Spleen (tissue), 11 donors: ENCODE measurements around the gene NCR3LG1. TPM values are rescaled to one million over a fixed set of nuclear protein-coding genes. Genes with fewer than 3 reads are reported as not detected.

ENCODE experiments used
- DNase-seq: peaks from one replicate; pipeline ENCODE4 v3.0.0-alpha.2; 2020
- H3K27ac ChIP-seq, 8 donors: fragments of 200-600 bp; sonication (generic) in 7 of 8; 1 replicate in 4 of 8; 2 replicates in 4 of 8; pipeline versions ENCODE4 v1.5.0 to v1.8.0; 2016 to 2021; ENCODE audit warnings: inconsistent platforms in 4 of 8, mild to moderate bottlenecking in 4 of 8, moderate library complexity in 1 of 8
- H3K27me3 ChIP-seq, 7 donors: fragments of 200-600 bp; sonication (generic) in 6 of 7; replicated peaks in 1 of 7; 1 replicate in 4 of 7; 2 replicates in 3 of 7; pipeline versions ENCODE4 v1.5.0 to v1.8.0; 2016 to 2021; ENCODE audit warnings: inconsistent platforms in 3 of 7, mild to moderate bottlenecking in 1 of 7
- H3K36me3 ChIP-seq, 6 donors: fragments of 200-600 bp; sonication (generic) in 5 of 6; 1 replicate in 4 of 6; 2 replicates in 2 of 6; pipeline versions ENCODE4 v1.5.0 to v1.8.0; 2016 to 2021; ENCODE audit warnings: inconsistent platforms in 2 of 6
- H3K4me1 ChIP-seq, 6 donors: fragments of 200-600 bp; sonication (generic) in 5 of 6; 1 replicate in 3 of 6; 2 replicates in 3 of 6; pipeline versions ENCODE4 v1.5.0 to v1.8.0; 2016 to 2021; ENCODE audit warnings: inconsistent platforms in 3 of 6
- H3K4me3 ChIP-seq, 8 donors: fragments of 200-600 bp; sonication (generic) in 7 of 8; 1 replicate in 4 of 8; 2 replicates in 4 of 8; pipeline versions ENCODE4 v1.5.0 to v1.8.0; 2016 to 2021; ENCODE audit warnings: inconsistent platforms in 4 of 8, mild to moderate bottlenecking in 4 of 8, moderate library complexity in 2 of 8
- H3K9me3 ChIP-seq, 8 donors: fragments of 200-600 bp; sonication (generic) in 7 of 8; 1 replicate in 4 of 8; 2 replicates in 4 of 8; pipeline versions ENCODE4 v1.5.0 to v1.8.0; 2016 to 2021; ENCODE audit warnings: inconsistent platforms in 4 of 8
- POLR2A ChIP-seq, 3 donors: fragments of 450-650 bp; IDR thresholded peaks; one replicate each; pipeline ENCODE4 v1.5.1; 2017; ENCODE audit warnings: antibody characterized with exemption in 3 of 3, mild to moderate bottlenecking in 1 of 3
- POLR2AphosphoS5 ChIP-seq, 3 donors: sonication (generic); formaldehyde crosslinking; IDR thresholded peaks; one replicate each; pipeline ENCODE4 v1.5.1; 2017; ENCODE audit warnings: antibody characterized with exemption in 3 of 3
- WGBS, 5 donors: extraction: QIAGEN DNeasy Blood & Tissue Kit in 3 of 5; methylation state at CpG; one replicate each; pipeline versions ENCODE4 v1.1.5 to v1.1.7; 2013 to 2018; 5-methylcytosine and 5-hydroxymethylcytosine counted together
- intact Hi-C: fragments of 100-400 bp; cut with DNase I; formaldehyde crosslinking; loops from one replicate; pipeline ENCODE4 v1.15.0; 2023; ENCODE audit warnings: low total_unique reads
- polyA plus RNA-seq, 3 donors: library from polyadenylated mRNA; stranded (reverse); fragments of 200-250 nt; gene quantifications; one replicate each; pipeline ENCODE4 v1.2.1, GENCODE V29; 2013
- total RNA-seq, 7 donors: library from RNA; depleted of rRNA in 3 of 7; stranded (reverse); fragments of >200 nt in 3 of 7; fragmentation: NEBNext Ultra II Directional in 4 of 7; extraction: Animal tissue kit (Norgen Biotek cat#: 25700) in 4 of 7; gene quantifications; one replicate each; pipeline versions ENCODE4 v1.1.0 to v1.2.1, GENCODE V29; 2016 to 2021
- TF ChIP-seq, protein P1 (sequence below), 11 experiments: fragments of 200-600 bp in 7 of 11; fragments of 450-650 bp in 4 of 11; sonication (generic) in 4 of 11; IDR thresholded peaks in 8 of 11; conservative IDR thresholded peaks in 3 of 11; 1 replicate in 7 of 11; 2 replicates in 4 of 11; pipeline versions ENCODE4 v1.4.0 to v1.8.0; 2016 to 2021; ENCODE audit warnings: antibody characterized with exemption in 11 of 11, inconsistent platforms in 4 of 11, mild to moderate bottlenecking in 1 of 11
- donor health status: healthy with polysubstance abuse.
- donor health status: DM: no; HTN: no; CAD: no; lungs with moderate emphysema.
- donor health status: DM: no; HTN: no; CAD: no.
- donor health status: Bipolar disorder and iron deficiency.
- donor health status: healthy.
- donor health status: DM: no; HTN: no; CAD: no.
- donor health status: DM: yes; HTN: yes; CAD: no.

The NCR3LG1 gene
- total and polyA plus RNA-seq, 10 donors: 0.04 to 5.4 (median 1.8) TPM

DNA sequence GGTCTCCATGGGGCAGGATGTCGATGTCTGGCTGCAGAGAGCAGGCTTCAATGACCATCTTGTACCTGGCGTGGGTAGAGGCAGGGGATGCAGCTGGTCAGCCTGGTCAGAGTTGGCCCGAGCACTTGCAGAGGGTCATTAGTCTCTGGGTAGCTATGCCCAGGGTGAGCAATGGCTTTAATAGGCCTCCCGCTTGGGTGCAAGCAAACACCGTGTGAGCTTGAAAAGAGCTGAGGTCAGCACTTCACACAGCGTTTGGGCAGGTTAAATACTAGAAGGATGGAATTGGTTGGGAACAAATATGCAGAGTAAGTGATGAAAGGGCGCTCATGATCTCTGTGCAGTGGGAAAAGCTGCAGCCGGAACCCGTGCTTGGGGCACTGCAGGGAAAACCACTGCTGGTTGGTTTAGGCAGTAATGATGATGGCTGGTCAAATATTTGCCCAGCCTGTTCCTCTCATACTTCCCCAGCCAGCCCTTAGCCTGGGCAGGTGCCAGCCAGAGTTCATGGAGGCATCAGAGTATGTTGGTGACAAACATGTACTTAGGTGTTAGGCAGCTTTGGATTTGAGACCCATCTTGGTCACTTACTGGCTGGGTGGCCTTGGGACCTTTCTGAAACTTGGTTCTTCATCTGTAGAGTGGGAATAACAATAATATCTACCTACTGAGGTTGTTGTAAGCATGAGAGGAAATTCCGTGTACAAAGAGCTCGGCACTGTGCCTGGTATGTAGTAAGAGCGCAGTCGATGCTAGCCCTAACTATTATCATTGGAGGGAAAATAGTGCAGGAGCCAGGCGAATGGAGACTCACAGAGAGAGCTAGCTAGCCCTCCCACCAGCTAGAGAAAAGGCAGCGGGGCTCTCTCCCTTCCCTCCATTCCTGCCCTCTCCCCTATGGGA, 62.1 kb downstream of the NCR3LG1 start:
- peaks cover 0 to 33% (median 0%) of the 10 kb centered on the region in 7 donors for H3K27me3 ChIP-seq
- TF ChIP-seq POLR2AphosphoS5 (IDR thresholded peaks at IDR 0.05): no peak
- TF ChIP-seq POLR2A (IDR thresholded peaks at IDR 0.05): no peak
- TF ChIP-seq, protein P1, sequence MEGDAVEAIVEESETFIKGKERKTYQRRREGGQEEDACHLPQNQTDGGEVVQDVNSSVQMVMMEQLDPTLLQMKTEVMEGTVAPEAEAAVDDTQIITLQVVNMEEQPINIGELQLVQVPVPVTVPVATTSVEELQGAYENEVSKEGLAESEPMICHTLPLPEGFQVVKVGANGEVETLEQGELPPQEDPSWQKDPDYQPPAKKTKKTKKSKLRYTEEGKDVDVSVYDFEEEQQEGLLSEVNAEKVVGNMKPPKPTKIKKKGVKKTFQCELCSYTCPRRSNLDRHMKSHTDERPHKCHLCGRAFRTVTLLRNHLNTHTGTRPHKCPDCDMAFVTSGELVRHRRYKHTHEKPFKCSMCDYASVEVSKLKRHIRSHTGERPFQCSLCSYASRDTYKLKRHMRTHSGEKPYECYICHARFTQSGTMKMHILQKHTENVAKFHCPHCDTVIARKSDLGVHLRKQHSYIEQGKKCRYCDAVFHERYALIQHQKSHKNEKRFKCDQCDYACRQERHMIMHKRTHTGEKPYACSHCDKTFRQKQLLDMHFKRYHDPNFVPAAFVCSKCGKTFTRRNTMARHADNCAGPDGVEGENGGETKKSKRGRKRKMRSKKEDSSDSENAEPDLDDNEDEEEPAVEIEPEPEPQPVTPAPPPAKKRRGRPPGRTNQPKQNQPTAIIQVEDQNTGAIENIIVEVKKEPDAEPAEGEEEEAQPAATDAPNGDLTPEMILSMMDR (IDR thresholded peaks at IDR 0.05 in 8 of 11, conservative IDR thresholded peaks at IDR 0.05 in 3 of 11): no peak
- H3K4me1 ChIP-seq: peaks cover 0 to 8% (median 0%) of the 10 kb centered on the region in 6 donors
- H3K36me3 ChIP-seq: no peaks in the 10 kb centered on the region
- no peak overlapping the region for H3K27ac ChIP-seq
- H3K9me3 ChIP-seq: no peaks in the 10 kb centered on the region
- H3K4me3 ChIP-seq: no peak overlapping the region
- DNase-seq: peak; percentile 34
- 83 to 90% (median 84%) methylated on average over 15 of the region's 15 CpGs for WGBS, 5 donors
- intact Hi-C loops: no loop called here

- intact Hi-C loops: no loop called here
- no peaks in the 10 kb centered on the region for H3K9me3 ChIP-seq
- peaks cover 0 to 38% (median 0%) of the 10 kb centered on the region in 7 donors for H3K27me3 ChIP-seq
- TF ChIP-seq POLR2A (IDR thresholded peaks at IDR 0.05): no peak
- TF ChIP-seq, protein P1 (IDR thresholded peaks at IDR 0.05 in 8 of 11, conservative IDR thresholded peaks at IDR 0.05 in 3 of 11): no peak
- no peak for TF ChIP-seq POLR2AphosphoS5 (IDR thresholded peaks at IDR 0.05)
- no peak overlapping the region for H3K4me3 ChIP-seq
- DNase-seq: peak; percentile 45
- H3K4me1 ChIP-seq: peaks cover 0 to 8% (median 0%) of the 10 kb centered on the region in 6 donors
- no peak overlapping the region for H3K27ac ChIP-seq
- H3K36me3 ChIP-seq: no peaks in the 10 kb centered on the region
- whole genome bisulfite sequencing, 5 donors: 52 to 60% (median 52%) methylated on average over 8 of the region's 8 CpGs
These were observed 62.7 kb downstream of the NCR3LG1 start for GRCh38 chr11:17414317-17414737.

DNA sequence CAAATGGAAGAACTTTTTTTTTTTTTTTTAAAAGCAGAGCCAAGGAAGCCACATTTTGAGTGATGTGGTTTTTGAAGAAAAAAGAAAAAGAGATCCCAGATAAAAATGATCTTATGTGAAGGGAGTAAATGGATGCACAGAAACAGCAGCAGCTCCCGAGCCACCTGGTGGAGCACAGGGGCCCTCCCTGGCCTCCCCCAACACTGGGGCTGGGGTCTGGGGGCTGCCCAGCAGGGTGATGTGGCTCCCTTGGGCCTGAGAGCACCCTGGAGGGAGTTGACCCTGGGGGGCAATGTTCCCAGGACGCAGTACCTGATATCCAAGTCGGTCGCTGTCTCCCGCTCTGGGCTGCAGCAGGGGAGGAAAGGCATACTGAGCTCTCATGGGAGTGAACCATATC, 63.4 kb downstream of the NCR3LG1 start:
- H3K9me3 ChIP-seq: no peaks in the 10 kb centered on the region
- peak; percentile 50 for DNase-seq
- H3K27ac ChIP-seq: no peak overlapping the region
- H3K27me3 ChIP-seq: peaks cover 0 to 43% (median 6%) of the 10 kb centered on the region in 7 donors
- TF ChIP-seq POLR2A (IDR thresholded peaks at IDR 0.05) (no peak), POLR2AphosphoS5 (IDR thresholded peaks at IDR 0.05) (no peak)
- TF ChIP-seq, protein P1 (IDR thresholded peaks at IDR 0.05 in 8 of 11, conservative IDR thresholded peaks at IDR 0.05 in 3 of 11): no peak
- no peak overlapping the region for H3K4me3 ChIP-seq
- intact Hi-C loops: no loop called here
- H3K36me3 ChIP-seq: no peaks in the 10 kb centered on the region
- WGBS, 5 donors: 84 to 90% (median 89%) methylated on average over 5 of the region's 5 CpGs
- H3K4me1 ChIP-seq: peaks cover 0 to 8% (median 0%) of the 10 kb centered on the region in 6 donors

DNA sequence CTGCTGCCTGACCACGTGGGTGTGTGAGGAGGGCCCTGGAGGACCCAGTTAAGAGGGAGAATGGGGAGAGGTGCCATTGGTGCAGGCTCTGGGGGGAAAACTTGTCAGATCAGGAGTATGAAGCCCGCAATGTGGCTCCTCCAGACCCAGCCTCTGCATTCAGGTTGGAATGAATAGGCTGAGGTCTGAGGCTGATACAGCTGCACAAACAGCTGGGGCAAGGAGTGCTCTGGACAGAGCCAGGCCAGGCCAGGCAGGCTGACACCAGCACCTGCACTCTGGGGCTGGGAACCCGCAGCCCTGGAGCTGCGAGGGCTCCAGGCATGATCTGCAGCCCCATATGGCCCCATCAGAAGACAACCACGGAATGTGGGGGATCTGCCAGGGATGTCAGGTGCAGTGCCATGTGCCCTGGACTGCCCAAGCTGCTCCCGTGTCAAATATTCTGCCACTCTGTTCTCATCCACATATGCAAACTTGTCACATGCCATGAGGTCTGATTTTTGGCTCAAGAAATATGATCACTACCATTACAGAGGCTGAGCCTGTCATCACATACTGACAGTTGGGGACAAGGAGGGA, 64.0 kb downstream of the NCR3LG1 start:
- H3K4me3 ChIP-seq: no peak overlapping the region
- TF ChIP-seq, protein P1 (IDR thresholded peaks at IDR 0.05 in 8 of 11, conservative IDR thresholded peaks at IDR 0.05 in 3 of 11): no peak
- TF ChIP-seq POLR2AphosphoS5 (IDR thresholded peaks at IDR 0.05) (no peak), POLR2A (IDR thresholded peaks at IDR 0.05) (no peak)
- intact Hi-C loops: no loop called here
- peaks cover 0 to 50% (median 8%) of the 10 kb centered on the region in 7 donors for H3K27me3 ChIP-seq
- H3K4me1 ChIP-seq: peaks cover 0 to 8% (median 0%) of the 10 kb centered on the region in 6 donors
- H3K27ac ChIP-seq: no peak overlapping the region
- peak; percentile 64 for DNase-seq
- WGBS, 5 donors: 59 to 86% (median 73%) methylated on average over 4 to 6 of the region's 6 CpGs
- no peaks in the 10 kb centered on the region for H3K9me3 ChIP-seq
- no peaks in the 10 kb centered on the region for H3K36me3 ChIP-seq
